ENCODE measurements around the gene ERRFI1. TPM values are rescaled to one million over a fixed set of nuclear protein-coding genes. Genes with fewer than 3 reads are reported as not detected.
"Not testable (repeated sequence)": the region's sequence is repeated elsewhere in the genome, so short reads cannot be mapped to it uniquely, and the experiment has no call there.

Gene ERRFI1
- total RNA-seq, 1 experiment from 2014 or later, result 220 TPM

GRCh38 chr1:8055973-8056372, 29.9 kb upstream of the ERRFI1 start:
- Histone ChIP-seq H3K36me3 (no peaks in the 10 kb centered on the region), H3K4me1 (peaks cover 3% of the 10 kb centered on the region; the same call in 1 of the 2 replicates), H3K27me3 (no peaks in the 10 kb centered on the region), H3K9me3 (replicated peaks) (no peaks in the 10 kb centered on the region), H3K4me3 (no peak overlapping the region), H3K27ac (no peak overlapping the region)
- no peak for DNase-seq

- DNase-seq, result no peak
- H3K4me1 ChIP-seq, result 0 out of 2 replicates have a peak, but pooled peaks cover 3% of the 10 kb centered on the region
- no peak overlapping the region for H3K4me3 ChIP-seq
- H3K36me3 ChIP-seq, result no peaks in the 10 kb centered on the region
- no peak overlapping the region for H3K27ac ChIP-seq
- no peaks in the 10 kb centered on the region for H3K27me3 ChIP-seq
- H3K9me3 ChIP-seq (replicated peaks), result no peaks in the 10 kb centered on the region
Observed at GRCh38 chr1:8053878-8054567, 27.9 kb upstream of the ERRFI1 start.

GRCh38 chr1:8051650-8052049, 25.5 kb upstream of the ERRFI1 start:
- no peak for DNase-seq
- Histone ChIP-seq H3K4me1 (peaks cover 19% of the 10 kb centered on the region), H3K9me3 (replicated peaks) (no peaks in the 10 kb centered on the region), H3K4me3 (no peak overlapping the region), H3K27ac (no peak overlapping the region), H3K36me3 (no peaks in the 10 kb centered on the region), H3K27me3 (no peaks in the 10 kb centered on the region)

GRCh38 chr1:8049229-8049628, 23.1 kb upstream of the ERRFI1 start:
- H3K27ac ChIP-seq, result not testable (repeated sequence)

GRCh38 chr1:8047686-8048445, 21.8 kb upstream of the ERRFI1 start:
- no peaks in the 10 kb centered on the region; the same call in 1 of the 2 replicates for H3K9me3 ChIP-seq (replicated peaks)
- H3K36me3 ChIP-seq, result no peaks in the 10 kb centered on the region
- peak overlapping the region; percentile 92 for H3K27ac ChIP-seq
- peaks cover 24% of the 10 kb centered on the region for H3K4me1 ChIP-seq
- no peaks in the 10 kb centered on the region for H3K27me3 ChIP-seq
- peak; percentile 88 to 93 for DNase-seq
- H3K4me3 ChIP-seq, result peak overlapping the region; percentile 47

More at GRCh38 chr1:8049229-8049628, 23.1 kb upstream of the ERRFI1 start:
- not testable (repeated sequence) for H3K27me3 ChIP-seq; DNase-seq; H3K9me3 ChIP-seq (replicated peaks); H3K36me3 ChIP-seq; H3K4me3 ChIP-seq
- H3K4me1 ChIP-seq, result peaks cover 24% of the 10 kb centered on the region

- peaks cover 7% of the 10 kb centered on the region for H3K9me3 ChIP-seq (replicated peaks)
- peak overlapping the region; percentile 92 for H3K27ac ChIP-seq
- no peak overlapping the region for H3K4me3 ChIP-seq
- H3K36me3 ChIP-seq, result no peaks in the 10 kb centered on the region
- DNase-seq, result peak; percentile 23 to 71
- H3K4me1 ChIP-seq, result peaks cover 24% of the 10 kb centered on the region
- H3K27me3 ChIP-seq, result no peaks in the 10 kb centered on the region
Observed at GRCh38 chr1:8047112-8047511, 21.0 kb upstream of the ERRFI1 start.

GRCh38 chr1:8046391-8046790, 20.3 kb upstream of the ERRFI1 start:
- peak overlapping the region; percentile 92; the same call in 1 of the 2 replicates for H3K27ac ChIP-seq

GRCh38 chr1:8043621-8044020, 17.5 kb upstream of the ERRFI1 start:
- Histone ChIP-seq H3K9me3 (replicated peaks) (peaks cover 17% of the 10 kb centered on the region), H3K4me3 (no peak overlapping the region), H3K27ac (no peak overlapping the region), H3K36me3 (no peaks in the 10 kb centered on the region), H3K4me1 (peaks cover 31% of the 10 kb centered on the region), H3K27me3 (no peaks in the 10 kb centered on the region)
- no peak for DNase-seq

More at GRCh38 chr1:8046391-8046790, 20.3 kb upstream of the ERRFI1 start:
- peaks cover 24% of the 10 kb centered on the region for H3K4me1 ChIP-seq
- no peak overlapping the region for H3K4me3 ChIP-seq
- DNase-seq, result no peak
- H3K9me3 ChIP-seq (replicated peaks), result peaks cover 11% of the 10 kb centered on the region
- no peaks in the 10 kb centered on the region for H3K27me3 ChIP-seq
- H3K36me3 ChIP-seq, result no peaks in the 10 kb centered on the region

GRCh38 chr1:8042134-8042533, 16.0 kb upstream of the ERRFI1 start:
- no peak overlapping the region for H3K4me3 ChIP-seq
- peaks cover 21% of the 10 kb centered on the region for H3K4me1 ChIP-seq
- H3K9me3 ChIP-seq (replicated peaks), result peaks cover 17% of the 10 kb centered on the region
- H3K27ac ChIP-seq, result no peak overlapping the region
- DNase-seq, result no peak
- H3K27me3 ChIP-seq, result no peaks in the 10 kb centered on the region
- H3K36me3 ChIP-seq, result no peaks in the 10 kb centered on the region

GRCh38 chr1:8040586-8040985, 14.5 kb upstream of the ERRFI1 start:
- Histone ChIP-seq H3K27me3 (no peaks in the 10 kb centered on the region), H3K36me3 (no peaks in the 10 kb centered on the region), H3K9me3 (replicated peaks) (peaks cover 17% of the 10 kb centered on the region), H3K27ac (peak overlapping the region; percentile 3; the same call in 1 of the 2 replicates), H3K4me3 (no peak overlapping the region), H3K4me1 (peaks cover 9% of the 10 kb centered on the region)
- DNase-seq, result peak; percentile 83 to 88

- DNase-seq, result no peak
- no peak overlapping the region for H3K4me3 ChIP-seq
Observed at GRCh38 chr1:8039071-8039470, 13.0 kb upstream of the ERRFI1 start.

GRCh38 chr1:8035289-8035688, 9.2 kb upstream of the ERRFI1 start:
- Histone ChIP-seq H3K4me1 (peaks cover 9% of the 10 kb centered on the region), H3K27me3 (no peaks in the 10 kb centered on the region), H3K27ac (no peak overlapping the region), H3K4me3 (no peak overlapping the region), H3K36me3 (no peaks in the 10 kb centered on the region), H3K9me3 (replicated peaks) (no peaks in the 10 kb centered on the region)
- DNase-seq, result no peak

More at GRCh38 chr1:8039071-8039470, 13.0 kb upstream of the ERRFI1 start:
- no peak overlapping the region for H3K27ac ChIP-seq
- no peaks in the 10 kb centered on the region for H3K36me3 ChIP-seq
- H3K4me1 ChIP-seq, result peaks cover 9% of the 10 kb centered on the region
- H3K27me3 ChIP-seq, result no peaks in the 10 kb centered on the region
- H3K9me3 ChIP-seq (replicated peaks), result peaks cover 17% of the 10 kb centered on the region

- Histone ChIP-seq H3K4me3 (no peak overlapping the region), H3K27me3 (no peaks in the 10 kb centered on the region), H3K36me3 (no peaks in the 10 kb centered on the region), H3K9me3 (replicated peaks) (no peaks in the 10 kb centered on the region), H3K27ac (no peak overlapping the region), H3K4me1 (peaks cover 20% of the 10 kb centered on the region)
- no peak for DNase-seq
Observed at GRCh38 chr1:8033322-8033721, 7.2 kb upstream of the ERRFI1 start.

- H3K9me3 ChIP-seq (replicated peaks), result no peaks in the 10 kb centered on the region
- no peaks in the 10 kb centered on the region for H3K27me3 ChIP-seq
- no peak overlapping the region for H3K4me3 ChIP-seq
- H3K27ac ChIP-seq, result no peak overlapping the region; the same call in 1 of the 2 replicates
- H3K4me1 ChIP-seq, result peaks cover 28% of the 10 kb centered on the region
- no peak for DNase-seq
- H3K36me3 ChIP-seq, result no peaks in the 10 kb centered on the region
Observed at GRCh38 chr1:8032366-8032910, 6.3 kb upstream of the ERRFI1 start.

GRCh38 chr1:8031176-8031785, 5.2 kb upstream of the ERRFI1 start:
- Histone ChIP-seq H3K4me3 (no peak overlapping the region), H3K27me3 (no peaks in the 10 kb centered on the region), H3K4me1 (peaks cover 29% of the 10 kb centered on the region), H3K9me3 (replicated peaks) (no peaks in the 10 kb centered on the region), H3K27ac (peak overlapping the region; percentile 14; the same call in 1 of the 2 replicates), H3K36me3 (no peaks in the 10 kb centered on the region)
- peak; percentile 44 to 72 for DNase-seq
